B cell (primary cell): Measurements from ENCODE around the gene PREX1. TPM values are rescaled to one million over a fixed set of nuclear protein-coding genes. Genes with fewer than 3 reads are reported as not detected.
A peak's percentile ranks its signal among the peaks of the same experiment; 100 is the strongest.

Experiments
- ATAC-seq: fragments of 200-7000 bp; cut with Tn5 transposase; one replicate; pipeline ENCODE4 v1.10.0; 2021; ENCODE audit warnings: low read depth, mild to moderate bottlenecking, moderate number of reproducible peaks, moderate library complexity
- CTCF ChIA-PET: fragments of 350-600 bp; sonication (Branson Sonifier 250); formaldehyde crosslinking; loops from one replicate; lab custom pipeline; 2021; ENCODE audit warnings: antibody characterized with exemption, inconsistent platforms; lab: Charles Lee
- POLR2A ChIA-PET: fragments of 350-600 bp; sonication (Branson Sonifier 250); formaldehyde crosslinking; loops from one replicate; lab custom pipeline; 2021; ENCODE audit warnings: antibody characterized with exemption; lab: Charles Lee
- DNase-seq: peaks from one replicate; pipeline ENCODE4 v3.0.0; 2013
- H2AFZ ChIP-seq: 2 replicates; pipeline ENCODE4 v1.6.1; 2012; ENCODE audit warnings: mild to moderate bottlenecking, low read depth, low read length; ENCODE audit not compliant: insufficient read depth, poor library complexity, severe bottlenecking
- H3K27ac ChIP-seq, 2 donors: 1 replicate in 1 of 2; 2 replicates in 1 of 2; pipeline ENCODE4 v1.5.1; 2012 to 2013; ENCODE audit warnings: low read length in 2 of 2, mild to moderate bottlenecking in 2 of 2, moderate library complexity in 1 of 2
- H3K27me3 ChIP-seq, 4 experiments: fragments of 200-600 bp in 1 of 4; sonication (generic) in 1 of 4; replicated peaks in 1 of 4; 1 replicate in 2 of 4; 2 replicates in 2 of 4; pipeline versions ENCODE4 v1.6.1 to v1.7.0; 2013 to 2016; ENCODE audit warnings: low read length in 3 of 4, mild to moderate bottlenecking in 2 of 4, mixed read lengths in 1 of 4, moderate library complexity in 1 of 4; ENCODE audit not compliant: insufficient read depth in 4 of 4, control insufficient read depth in 3 of 4; ENCODE audit errors: control extremely low read depth in 1 of 4
- H3K36me3 ChIP-seq, 2 experiments: replicated peaks in 1 of 2; 1 replicate in 1 of 2; 2 replicates in 1 of 2; pipeline versions ENCODE4 v1.6.1 to v1.7.1; 2013; ENCODE audit warnings: low read length in 1 of 2; ENCODE audit not compliant: insufficient read depth in 2 of 2, control insufficient read depth in 1 of 2; ENCODE audit errors: control extremely low read depth in 1 of 2, extremely low read depth in 1 of 2
- H3K4me1 ChIP-seq, 2 donors: fragments of 200-600 bp in 1 of 2; sonication (generic) in 1 of 2; 1 replicate in 1 of 2; 2 replicates in 1 of 2; pipeline versions ENCODE4 v1.5.1 to v1.6.1; 2013 to 2017; ENCODE audit warnings: low read length in 2 of 2; ENCODE audit not compliant: control insufficient read depth in 2 of 2, insufficient read depth in 2 of 2
- H3K4me2 ChIP-seq: replicated peaks from 2 replicates; pipeline ENCODE3; 2012; ENCODE audit warnings: mild to moderate bottlenecking, low read depth, low read length; ENCODE audit not compliant: poor library complexity, severe bottlenecking
- H3K4me3 ChIP-seq, 5 experiments: fragments of 200-600 bp in 1 of 5; sonication (generic) in 1 of 5; 1 replicate in 3 of 5; 2 replicates in 2 of 5; pipeline versions ENCODE4 v1.5.1 to v1.7.0; 2011 to 2016; ENCODE audit warnings: low read length in 4 of 5, mild to moderate bottlenecking in 4 of 5, low read depth in 2 of 5, control low read depth in 1 of 5, moderate library complexity in 1 of 5; ENCODE audit not compliant: insufficient read depth in 1 of 5; ENCODE audit errors: control extremely low read depth in 1 of 5, extremely low read depth in 1 of 5
- H3K79me2 ChIP-seq: fragments of 200-600 bp; sonication (generic); one replicate; pipeline ENCODE4 v1.6.0; 2016; ENCODE audit warnings: low read length; ENCODE audit not compliant: control insufficient read depth, insufficient read depth
- H3K9ac ChIP-seq: fragments of 200-600 bp; sonication (generic); 2 replicates; pipeline ENCODE4 v1.6.1; 2017; ENCODE audit warnings: mild to moderate bottlenecking, low read length, moderate library complexity
- H3K9me3 ChIP-seq, 3 donors: one replicate each; pipeline versions ENCODE4 v1.6.1 to v1.7.1; 2013; ENCODE audit warnings: low read length in 2 of 3; ENCODE audit not compliant: control insufficient read depth in 2 of 3, insufficient read depth in 1 of 3; ENCODE audit errors: control extremely low read depth in 1 of 3
- H4K20me1 ChIP-seq: 2 replicates; pipeline ENCODE4 v1.6.0; 2012; ENCODE audit warnings: mild to moderate bottlenecking, low read length; ENCODE audit not compliant: insufficient read depth, control insufficient read depth, poor library complexity, severe bottlenecking
- H3K27ac Mint-ChIP-seq: one replicate; pipeline ENCODE4 v1.8.0; 2021; ENCODE audit warnings: mixed read lengths
- H3K27me3 Mint-ChIP-seq: one replicate; pipeline ENCODE4 v1.8.0; 2021; ENCODE audit warnings: mixed read lengths
- H3K4me1 Mint-ChIP-seq: one replicate; pipeline ENCODE4 v1.8.0; 2021; ENCODE audit warnings: mixed read lengths
- H3K4me3 Mint-ChIP-seq: one replicate; pipeline ENCODE4 v1.8.0; 2021; ENCODE audit warnings: mixed read lengths
- H3K9me3 Mint-ChIP-seq: one replicate; pipeline ENCODE4 v1.8.0; 2022; ENCODE audit warnings: mixed read lengths; ENCODE audit not compliant: insufficient read depth
- EZH2 ChIP-seq: IDR thresholded peaks from 2 replicates; pipeline ENCODE4 v1.6.1; 2012; ENCODE audit warnings: borderline replicate concordance, low read depth, mild to moderate bottlenecking, moderate library complexity, low read length; ENCODE audit not compliant: insufficient read depth, poor library complexity, severe bottlenecking
- WGBS: methylation state at CpG from one replicate; pipeline ENCODE4 v1.1.5; 2013; ENCODE audit warnings: missing lambda C conversion rate; ENCODE audit not compliant: insufficient coverage; 5-methylcytosine and 5-hydroxymethylcytosine counted together
- intact Hi-C: fragments of 100-400 bp; cut with micrococcal nuclease; formaldehyde crosslinking; loops from one replicate; pipeline ENCODE4 v1.10.0; 2022
- polyA plus RNA-seq: library from polyadenylated mRNA; depleted of rRNA; stranded (reverse); fragments of >200 nt; gene quantifications from 2 replicates; pipeline ENCODE4 v1.2.3, GENCODE V29; 2012
- total RNA-seq, 2 donors: library from RNA; stranded (reverse); fragments of 120-200 nt in 1 of 2; gene quantifications; 1 replicate in 1 of 2; 2 replicates in 1 of 2; pipeline versions ENCODE4 v1.2.3 to v1.2.4, GENCODE V29; 2013 to 2022
- TF ChIP-seq, protein P1 (sequence below): fragments of 200-600 bp; IDR thresholded peaks from one replicate; pipeline ENCODE4 v1.8.0; 2022; ENCODE audit warnings: antibody characterized with exemption, mild to moderate bottlenecking

Gene PREX1
- total and polyA plus RNA-seq, 2 donors (not counting 1 experiment from before 2014, with no cell fraction given): 79.1 to 99.4 TPM

DNA sequence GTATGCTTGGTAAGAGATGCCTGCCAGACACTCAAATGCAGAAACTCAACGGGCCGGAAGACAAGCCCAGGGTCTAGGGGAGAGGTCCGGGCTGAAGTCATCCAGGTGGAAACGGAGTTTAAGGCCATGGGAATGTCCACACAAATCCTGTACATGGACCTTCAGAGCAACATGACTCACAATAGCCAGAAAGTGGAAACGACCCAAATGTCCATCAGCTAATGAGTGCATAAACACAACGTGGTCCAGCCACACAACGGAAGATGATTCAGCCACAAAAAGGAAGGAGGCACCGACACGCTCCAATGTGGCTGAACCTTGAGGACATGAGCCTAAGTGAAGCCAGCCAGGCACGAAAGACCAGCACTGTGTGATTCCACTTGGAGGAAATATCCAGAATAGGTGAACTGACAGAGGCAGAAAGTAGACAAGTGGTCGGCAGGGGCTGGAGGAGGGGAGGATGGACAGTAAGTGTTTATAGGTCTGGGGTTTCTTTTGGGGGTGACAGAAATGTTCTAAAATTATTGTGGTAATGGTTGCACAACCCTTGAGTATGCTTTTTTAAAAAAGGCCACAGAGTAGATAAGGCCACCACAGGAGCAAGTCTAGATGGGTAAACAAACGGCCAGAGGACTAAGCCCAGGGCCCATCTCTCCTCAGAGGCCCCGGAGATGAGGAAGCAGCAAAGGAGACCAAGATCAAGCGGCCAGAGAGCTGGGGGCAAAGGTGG, 105.6 kb downstream of the PREX1 start:
- Histone ChIP-seq H3K9ac (peak overlapping the region; percentile 44), H3K36me3 (peaks cover 0 to 32% of the 10 kb centered on the region in 2 experiments), H3K9me3 (peaks cover 0 to 27% (median 0%) of the 10 kb centered on the region in 3 donors), H3K4me1 (peaks cover 72 to 75% of the 10 kb centered on the region in 2 donors), H3K27me3 (no peaks in the 10 kb centered on the region), H3K27ac (peak overlapping the region; percentile 57 to 80), H3K79me2 (peaks cover 39% of the 10 kb centered on the region), H2AFZ (no peak overlapping the region), H3K4me3 (peak overlapping the region in 2 of 5 experiments; percentile 21 to 36), H3K4me2 (peak overlapping the region; percentile 67), H4K20me1 (peaks cover 68% of the 10 kb centered on the region)
- peak; percentile 66 for DNase-seq
- Mint-ChIP-seq H3K27me3 (no peaks in the 10 kb centered on the region), H3K4me1 (peaks cover 79% of the 10 kb centered on the region), H3K4me3 (peak overlapping the region; percentile 75), H3K27ac (peak overlapping the region; percentile 84), H3K9me3 (no peaks in the 10 kb centered on the region)
- POLR2A ChIA-PET: interaction anchor here (1.2 kb wide), 1 partner anchor 19 kb away, joined by 5 read pairs; no protein-coding TSS in a partner anchor
- intact Hi-C loops: loop anchor here (2.0 to 5.0 kb wide), 5 partner anchors 17 to 185 kb away; no protein-coding TSS in a partner anchor
- no peak for TF ChIP-seq EZH2
- TF ChIP-seq, protein P1, sequence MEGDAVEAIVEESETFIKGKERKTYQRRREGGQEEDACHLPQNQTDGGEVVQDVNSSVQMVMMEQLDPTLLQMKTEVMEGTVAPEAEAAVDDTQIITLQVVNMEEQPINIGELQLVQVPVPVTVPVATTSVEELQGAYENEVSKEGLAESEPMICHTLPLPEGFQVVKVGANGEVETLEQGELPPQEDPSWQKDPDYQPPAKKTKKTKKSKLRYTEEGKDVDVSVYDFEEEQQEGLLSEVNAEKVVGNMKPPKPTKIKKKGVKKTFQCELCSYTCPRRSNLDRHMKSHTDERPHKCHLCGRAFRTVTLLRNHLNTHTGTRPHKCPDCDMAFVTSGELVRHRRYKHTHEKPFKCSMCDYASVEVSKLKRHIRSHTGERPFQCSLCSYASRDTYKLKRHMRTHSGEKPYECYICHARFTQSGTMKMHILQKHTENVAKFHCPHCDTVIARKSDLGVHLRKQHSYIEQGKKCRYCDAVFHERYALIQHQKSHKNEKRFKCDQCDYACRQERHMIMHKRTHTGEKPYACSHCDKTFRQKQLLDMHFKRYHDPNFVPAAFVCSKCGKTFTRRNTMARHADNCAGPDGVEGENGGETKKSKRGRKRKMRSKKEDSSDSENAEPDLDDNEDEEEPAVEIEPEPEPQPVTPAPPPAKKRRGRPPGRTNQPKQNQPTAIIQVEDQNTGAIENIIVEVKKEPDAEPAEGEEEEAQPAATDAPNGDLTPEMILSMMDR: no peak
- CTCF ChIA-PET: interaction anchor here (0.8 to 2.7 kb wide), 9 partner anchors 10 to 1338 kb away, joined by 3 to 12 read pairs (median 7); no protein-coding TSS in a partner anchor
- peak; percentile 50 for ATAC-seq
- 13% methylated on average over 14 of the region's 14 CpGs for WGBS
